Measurements from ENCODE around the gene NRCAM.

The NRCAM gene

GRCh38 chr7:108145401-108145800 lies 310.8 kb downstream of the NRCAM start:
- no peak for DNase-seq

- DNase-seq, result no peak
These were observed 311.3 kb downstream of the NRCAM start for GRCh38 chr7:108144931-108145330.

GRCh38 chr7:108143658-108144420 lies 312.4 kb downstream of the NRCAM start:
- DNase-seq, result no peak

GRCh38 chr7:108142675-108143259 lies 313.5 kb downstream of the NRCAM start:
- DNase-seq, result no peak

- DNase-seq, result no peak
These were observed 314.1 kb downstream of the NRCAM start for GRCh38 chr7:108142180-108142579.

GRCh38 chr7:108140671-108141070 lies 315.6 kb downstream of the NRCAM start:
- DNase-seq, result no peak

GRCh38 chr7:108138911-108139310 lies 317.3 kb downstream of the NRCAM start:
- no peak for DNase-seq

GRCh38 chr7:108137993-108138392 lies 318.2 kb downstream of the NRCAM start:
- DNase-seq, result no peak

- no peak for DNase-seq
These were observed 319.2 kb downstream of the NRCAM start for GRCh38 chr7:108137040-108137439.

GRCh38 chr7:108136191-108136688 lies 320.0 kb downstream of the NRCAM start:
- no peak for DNase-seq

- DNase-seq, result no peak
These were observed 320.6 kb downstream of the NRCAM start for GRCh38 chr7:108135446-108136190.

GRCh38 chr7:108134486-108134885 lies 321.8 kb downstream of the NRCAM start:
- no peak for DNase-seq

GRCh38 chr7:108132551-108133265 lies 323.5 kb downstream of the NRCAM start:
- DNase-seq, result no peak

GRCh38 chr7:108130261-108130660 lies 326.0 kb downstream of the NRCAM start, which contains the start of gene LAMB4:
Gene LAMB4, minus strand, starts transcription at chr7:108130361. Its CDS starts 7,197 bp downstream, at chr7:108123164.
- DNase-seq, result no peak

- no peak for DNase-seq
These were observed 326.9 kb downstream of the NRCAM start for GRCh38 chr7:108129018-108129965.

- DNase-seq, result no peak
These were observed 327.7 kb downstream of the NRCAM start for GRCh38 chr7:108128514-108128913.

GRCh38 chr7:108127461-108127860 lies 328.8 kb downstream of the NRCAM start:
- DNase-seq, result no peak

GRCh38 chr7:108124820-108125219 lies 331.4 kb downstream of the NRCAM start:
- no peak for DNase-seq

- DNase-seq, result no peak
These were observed 334.1 kb downstream of the NRCAM start for GRCh38 chr7:108122181-108122580.

GRCh38 chr7:108120933-108121332 lies 335.3 kb downstream of the NRCAM start:
- DNase-seq, result no peak

GRCh38 chr7:108120196-108120595 lies 336.0 kb downstream of the NRCAM start:
- no peak for DNase-seq

- DNase-seq, result no peak
These were observed 337.3 kb downstream of the NRCAM start for GRCh38 chr7:108118959-108119358.
